KG1 (cell line): ENCODE results near the gene NR2C1.

Experiments used
- DNase-seq: peaks from one replicate; lab custom pipeline; 2025; lab: John Stamatoyannopoulos, UW

NR2C1 gene

GRCh38 chr12:95083938-95084337 lies 10.5 kb upstream of the NR2C1 start:
- no peak for DNase-seq

- DNase-seq = no peak
These were observed 10.1 kb upstream of the NR2C1 start for GRCh38 chr12:95083471-95083870.

- no peak for DNase-seq
These were observed 3.9 kb upstream of the NR2C1 start for GRCh38 chr12:95077341-95077740.

- no peak for DNase-seq
These were observed 1.3 kb upstream of the NR2C1 start for GRCh38 chr12:95074766-95075165.

GRCh38 chr12:95073698-95074520 lies 491 bp upstream of the NR2C1 start:
- peak; percentile 88 for DNase-seq

GRCh38 chr12:95070378-95070777 lies 3.0 kb downstream of the NR2C1 start:
- DNase-seq = no peak

- no peak for DNase-seq
These were observed 7.1 kb downstream of the NR2C1 start for GRCh38 chr12:95066091-95066855.

- no peak for DNase-seq
These were observed 12.5 kb downstream of the NR2C1 start for GRCh38 chr12:95060951-95061350.

- DNase-seq = no peak
These were observed 13.4 kb downstream of the NR2C1 start for GRCh38 chr12:95059984-95060383.

GRCh38 chr12:95057424-95057823 lies 16.0 kb downstream of the NR2C1 start:
- no peak for DNase-seq

GRCh38 chr12:95055057-95055456 lies 18.4 kb downstream of the NR2C1 start:
- DNase-seq = no peak

GRCh38 chr12:95054206-95054605 lies 19.2 kb downstream of the NR2C1 start:
- DNase-seq = no peak

- DNase-seq = no peak
These were observed 22.2 kb downstream of the NR2C1 start for GRCh38 chr12:95051241-95051640.

GRCh38 chr12:95037906-95038305 lies 35.5 kb downstream of the NR2C1 start:
- no peak for DNase-seq

- no peak for DNase-seq
These were observed 38.7 kb downstream of the NR2C1 start for GRCh38 chr12:95034750-95035149.

GRCh38 chr12:95022477-95022876 lies 50.9 kb downstream of the NR2C1 start:
- DNase-seq = no peak

GRCh38 chr12:95017482-95017881 lies 55.9 kb downstream of the NR2C1 start:
- no peak for DNase-seq

GRCh38 chr12:95016120-95016519 lies 57.3 kb downstream of the NR2C1 start:
- DNase-seq = no peak

GRCh38 chr12:95014554-95014953 lies 58.9 kb downstream of the NR2C1 start:
- no peak for DNase-seq

GRCh38 chr12:95006206-95006605 lies 67.2 kb downstream of the NR2C1 start:
- DNase-seq = no peak

- peak; percentile 45 for DNase-seq
These were observed 68.8 kb downstream of the NR2C1 start for GRCh38 chr12:95004610-95005009.

- no peak for DNase-seq
These were observed 69.5 kb downstream of the NR2C1 start for GRCh38 chr12:95003921-95004272.

GRCh38 chr12:95003213-95003920 lies 70.1 kb downstream of the NR2C1 start, which contains the start of gene NDUFA12:
TSS of gene NDUFA12 (minus strand) at chr12:95003697. CDS start at chr12:95003680, 17 bp downstream.
- peak; percentile 91 for DNase-seq
